CD4-positive, alpha-beta T cell treated with Interferon gamma for 1 hour (primary cell): ENCODE measurements around the gene RERE.

Experiments
- DNase-seq: peaks from one replicate; pipeline ENCODE4 v3.0.0-alpha.2; 2020

Gene RERE

GRCh38 chr1:8370046-8370881 is 447.2 kb downstream of the RERE start:
- DNase-seq = no peak

GRCh38 chr1:8368956-8369639 is 448.3 kb downstream of the RERE start:
- DNase-seq = no peak

DNA sequence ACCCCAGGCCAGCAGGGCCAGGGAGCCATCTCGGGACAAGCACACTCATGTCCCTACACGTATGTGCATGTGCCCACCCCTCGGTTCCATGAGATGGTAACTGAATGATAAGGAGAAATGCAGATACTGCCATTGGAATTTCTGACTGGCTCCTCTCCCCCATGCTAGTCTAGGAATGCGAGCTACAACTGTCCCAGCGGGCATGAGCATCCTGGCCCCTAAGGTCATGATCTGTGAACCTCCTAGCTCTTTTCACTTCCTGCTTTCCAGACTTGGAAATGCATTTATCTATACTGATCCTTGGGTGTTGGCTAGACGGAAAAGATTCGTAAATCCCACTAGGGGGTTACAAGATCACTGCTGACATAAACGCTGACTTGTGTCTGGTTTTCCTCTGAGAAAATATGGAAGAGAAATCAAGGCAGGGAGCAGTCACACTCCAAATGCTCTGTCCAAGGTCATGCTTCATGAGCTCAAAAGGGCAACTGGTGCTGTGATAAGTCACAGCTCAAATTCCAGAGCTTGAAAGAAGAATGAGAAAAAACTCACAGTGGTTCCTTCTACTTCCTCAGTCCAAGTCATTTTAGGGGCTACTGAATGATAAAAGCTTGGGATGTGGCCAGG is 449.8 kb downstream of the RERE start:
- no peak for DNase-seq

DNA sequence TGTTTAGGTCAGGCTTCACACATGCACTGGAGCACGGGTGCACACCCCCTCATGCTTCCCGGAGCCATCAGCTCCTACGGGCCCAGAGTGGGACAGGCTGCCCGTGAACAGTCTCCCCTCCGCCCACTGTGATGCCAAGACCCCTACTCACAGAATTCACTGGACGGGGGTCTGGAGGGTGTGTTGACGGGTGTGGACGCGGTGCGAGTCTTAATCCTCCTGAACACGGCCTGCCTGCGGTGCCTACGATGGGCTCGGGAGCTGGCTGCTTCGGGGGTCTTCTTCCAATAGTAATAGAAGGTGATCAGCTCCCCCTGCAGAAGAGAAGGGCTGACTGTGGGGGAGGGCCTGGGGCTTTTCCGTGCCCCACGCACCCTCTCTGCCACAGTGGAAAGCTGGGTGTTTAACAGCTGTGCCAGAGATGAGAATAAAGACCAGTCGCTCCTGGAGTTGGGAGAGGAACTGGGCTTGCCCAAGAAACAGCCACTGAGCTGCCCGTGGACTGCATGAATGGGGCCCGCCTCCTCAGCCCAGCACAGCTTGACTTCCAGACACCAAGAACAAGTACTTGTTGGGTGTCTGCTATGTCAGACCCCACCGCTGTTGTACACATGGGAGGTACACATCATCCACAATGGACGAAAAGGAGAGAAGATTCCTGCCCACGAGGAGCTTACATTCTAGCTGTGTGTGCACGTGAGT is 451.6 kb downstream of the RERE start:
- DNase-seq = no peak

DNA sequence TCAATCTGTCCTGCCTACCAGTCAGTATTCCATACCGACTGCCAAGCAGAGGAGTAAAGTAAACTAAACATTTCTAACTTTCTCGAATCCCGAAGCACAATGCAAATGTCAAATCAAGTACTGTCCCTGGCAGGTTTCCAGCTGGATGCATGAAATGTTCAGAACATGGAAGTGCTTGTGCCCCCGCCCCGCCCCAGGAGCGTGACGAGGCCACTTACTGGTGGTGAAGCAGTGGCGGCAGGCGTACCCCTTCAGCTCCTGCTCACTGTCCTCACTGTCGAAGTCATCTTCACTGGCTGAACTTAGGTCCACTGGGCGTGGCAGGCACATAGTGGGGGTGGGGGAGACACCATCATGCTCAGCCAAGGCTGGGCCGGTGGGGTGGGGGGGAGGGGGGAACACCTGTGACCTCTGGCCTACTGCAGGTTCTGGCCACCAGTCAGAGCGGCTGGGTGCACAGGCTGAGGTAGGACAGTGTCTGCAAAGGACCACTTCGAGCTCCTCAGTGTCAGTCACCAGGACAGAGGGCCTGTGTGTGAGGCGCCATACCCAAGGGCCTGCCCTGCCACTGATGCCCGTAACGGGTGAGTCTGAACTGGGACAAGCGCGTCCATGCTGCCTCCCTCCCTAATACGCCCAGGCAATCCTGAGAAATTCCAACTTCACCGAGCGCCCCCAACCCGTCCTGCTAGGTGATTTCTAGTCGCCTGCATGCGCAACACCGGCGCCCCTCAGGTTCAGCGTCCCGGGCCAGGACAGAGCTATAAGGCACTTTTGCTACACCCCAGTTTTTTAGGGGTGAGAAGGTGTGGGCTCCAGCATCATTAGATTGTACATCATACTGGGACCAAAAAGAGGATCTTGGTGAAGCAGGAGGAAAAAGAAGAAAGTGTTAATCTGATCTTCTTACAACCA is 452.7 kb downstream of the RERE start:
- no peak for DNase-seq

GRCh38 chr1:8363767-8364301 is 453.6 kb downstream of the RERE start:
- no peak for DNase-seq

- DNase-seq = no peak
These were observed 454.2 kb downstream of the RERE start for GRCh38 chr1:8363186-8363766.

GRCh38 chr1:8362701-8363101 is 454.7 kb downstream of the RERE start:
- no peak for DNase-seq

DNA sequence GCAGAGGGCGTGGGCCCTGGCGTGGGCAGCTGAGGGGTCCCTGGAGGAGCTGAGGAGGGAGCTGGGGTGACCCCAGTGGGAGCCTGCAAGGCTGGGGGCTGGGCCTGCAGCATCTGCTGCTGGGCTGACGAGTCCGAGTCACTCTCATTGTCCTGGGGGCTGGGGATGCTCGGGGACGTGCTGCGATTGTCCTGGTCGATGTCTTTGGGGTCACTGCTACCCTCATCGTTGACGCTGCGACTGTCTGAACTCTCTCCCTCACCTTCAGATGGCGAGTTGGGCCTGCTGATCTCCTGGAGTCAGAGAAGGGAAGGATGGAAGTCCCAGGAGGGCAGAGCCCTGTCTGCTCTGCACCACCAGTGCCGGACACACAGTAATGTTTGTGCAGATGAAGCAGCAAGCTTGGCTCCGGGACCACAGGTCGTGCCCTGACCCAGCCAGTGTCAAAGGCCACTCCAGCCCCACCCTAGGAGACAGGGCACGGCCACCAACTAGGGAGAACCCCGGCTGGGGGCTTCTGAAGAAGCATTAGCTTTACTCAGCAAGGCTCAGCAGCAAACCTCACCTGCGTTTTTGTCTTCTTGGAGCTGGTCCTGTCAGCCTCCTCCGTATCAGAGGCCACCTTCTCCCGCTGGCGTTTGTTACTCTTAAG is 456.1 kb downstream of the RERE start:
- DNase-seq = no peak

DNA sequence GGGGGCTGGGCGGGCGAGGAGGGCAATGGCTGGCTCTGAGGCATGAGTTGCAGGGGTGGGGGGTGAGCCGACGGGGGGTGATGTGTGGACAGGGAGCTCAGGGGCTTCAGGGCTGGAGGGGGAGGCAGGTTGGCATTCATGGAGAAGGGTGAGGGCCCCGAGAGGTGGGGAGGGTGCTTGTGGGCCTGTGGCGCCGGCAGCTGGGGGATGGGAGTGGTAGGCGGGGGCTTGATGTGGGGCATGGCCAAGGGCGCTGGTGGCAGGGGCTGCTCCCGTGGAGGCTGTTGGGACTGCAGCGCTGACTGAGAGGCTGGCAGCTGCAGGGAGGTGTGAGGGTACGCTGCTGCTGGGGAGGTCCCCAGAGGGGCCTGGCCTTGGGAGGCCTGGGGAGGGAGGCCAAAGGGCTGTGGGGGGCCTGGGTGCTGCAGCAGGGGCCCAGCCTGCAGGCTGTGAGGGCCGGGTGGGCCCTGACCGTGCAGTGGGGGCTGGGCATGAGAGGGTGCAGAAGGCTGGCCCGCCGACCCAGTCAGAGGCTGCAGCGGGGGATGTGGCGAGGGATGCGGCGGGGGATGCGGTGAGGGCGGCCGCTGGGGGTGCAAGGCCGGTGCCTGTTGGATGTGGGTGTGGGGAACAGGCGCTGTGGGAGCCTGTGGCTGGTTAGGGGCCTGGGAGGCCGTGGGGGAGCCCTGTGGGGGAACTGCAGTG is 456.8 kb downstream of the RERE start:
- no peak for DNase-seq

- DNase-seq = no peak
These were observed 457.6 kb downstream of the RERE start for GRCh38 chr1:8359617-8360481.

- no peak for DNase-seq
These were observed 458.4 kb downstream of the RERE start for GRCh38 chr1:8358897-8359616.

DNA sequence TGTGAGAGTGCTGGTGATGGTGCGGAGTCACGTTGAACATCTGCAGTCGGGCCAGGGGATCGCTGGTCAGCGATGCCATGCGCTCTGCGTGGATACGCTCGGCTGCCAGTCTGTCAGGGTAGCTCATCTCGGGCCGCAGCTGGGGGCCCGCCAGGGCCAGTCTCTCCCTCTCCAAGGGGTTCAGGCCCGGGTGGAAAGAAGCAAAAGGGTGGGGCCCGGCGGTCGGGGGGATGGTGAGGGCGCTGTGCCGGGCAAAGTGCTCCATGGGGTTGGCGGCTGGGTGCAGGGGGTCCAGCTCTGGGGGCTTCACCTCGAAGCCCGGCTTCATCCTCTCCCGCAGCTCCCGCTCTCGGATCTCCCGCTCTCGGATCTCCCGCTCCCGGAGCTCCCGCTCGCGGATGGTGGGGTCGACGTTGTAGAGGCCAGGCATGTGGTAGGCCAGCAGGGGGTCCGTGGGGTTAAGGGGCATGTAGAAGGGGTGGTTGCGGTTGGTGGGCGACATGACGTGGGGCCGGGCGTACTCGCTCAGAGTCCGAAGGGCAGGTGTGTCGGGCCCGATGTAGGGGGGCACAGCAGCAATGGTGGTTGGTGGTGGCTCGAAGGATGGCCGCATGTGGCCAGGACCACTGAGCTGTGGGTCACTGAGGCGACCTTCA is 459.1 kb downstream of the RERE start:
- DNase-seq = no peak

GRCh38 chr1:8357329-8358101 is 459.9 kb downstream of the RERE start:
- no peak for DNase-seq

GRCh38 chr1:8356256-8357209 is 460.9 kb downstream of the RERE start:
- DNase-seq = no peak
